Ovary (tissue), 9 donors: ENCODE results near the gene CBX2. TPM values are rescaled to one million over a fixed set of nuclear protein-coding genes. Genes with fewer than 3 reads are reported as not detected.

Experiments
- DNase-seq, 5 donors: peaks; one replicate each; pipeline ENCODE4 v3.0.0-alpha.2; 2019 to 2020
- H3K27ac ChIP-seq, 2 donors: fragments of 200-600 bp; one replicate each; pipeline versions ENCODE4 v1.5.1 to v1.8.0; 2019 to 2022
- H3K27me3 ChIP-seq: fragments of 200-600 bp; one replicate; pipeline ENCODE4 v1.8.0; 2022
- H3K36me3 ChIP-seq: fragments of 200-600 bp; sonication (generic); one replicate; pipeline ENCODE4 v1.5.1; 2019
- H3K4me1 ChIP-seq: one replicate; pipeline ENCODE4 v1.8.1; 2013; ENCODE audit warnings: mild to moderate bottlenecking, moderate library complexity; ENCODE audit not compliant: insufficient read depth
- H3K4me3 ChIP-seq: fragments of 200-600 bp; sonication (generic); one replicate; pipeline ENCODE4 v1.5.1; 2017
- H3K9me3 ChIP-seq, 2 donors: fragments of 200-600 bp in 1 of 2; sonication (generic) in 1 of 2; one replicate each; pipeline versions ENCODE4 v1.5.1 to v1.8.1; 2013 to 2019; ENCODE audit warnings: mild to moderate bottlenecking in 1 of 2, moderate library complexity in 1 of 2
- EP300 ChIP-seq: sonication (generic); formaldehyde crosslinking; IDR thresholded peaks from one replicate; pipeline ENCODE4 v1.6.1; 2017; ENCODE audit warnings: antibody characterized with exemption
- POLR2A ChIP-seq: fragments of 450-650 bp; IDR thresholded peaks from one replicate; pipeline ENCODE4 v1.6.1; 2017; ENCODE audit warnings: antibody characterized with exemption, mild to moderate bottlenecking, moderate library complexity
- WGBS, 3 donors: extraction: QIAGEN DNeasy Blood & Tissue Kit in 1 of 3; methylation state at CpG; one replicate each; pipeline versions ENCODE4 v1.1.5 to v1.1.7; 2013 to 2017; 5-methylcytosine and 5-hydroxymethylcytosine counted together
- intact Hi-C, 4 donors: fragments of 100-400 bp; cut with DNase I; formaldehyde crosslinking; loops; one replicate each; pipeline versions ENCODE4 v1.11.0 to v1.15.1; 2022 to 2023
- polyA plus RNA-seq, 2 donors: library from polyadenylated mRNA; stranded (reverse); fragments of 200-250 nt in 1 of 2; fragments of 350-450 nt in 1 of 2; fragmentation: Illumina TruSeq in 1 of 2; extraction: RNeasy Lipid Tissue Mini Kit (QIAGEN cat#74804) in 1 of 2; gene quantifications; one replicate each; pipeline ENCODE4 v1.2.3, GENCODE V29; 2013 to 2014
- total RNA-seq, 7 donors: library from RNA; depleted of rRNA in 2 of 7; stranded (reverse); fragments of >200 nt in 2 of 7; fragmentation: NEBNext Ultra II Directional in 3 of 7; extraction: Animal tissue kit (Norgen Biotek cat#: 25700) in 3 of 7; gene quantifications; one replicate each; pipeline versions ENCODE4 v1.1.0 to v1.2.4, GENCODE V29; 2016 to 2023
- TF ChIP-seq, protein P1 (sequence below), 3 donors: fragments of 450-650 bp in 2 of 3; fragments of 200-600 bp in 1 of 3; IDR thresholded peaks; one replicate each; pipeline versions ENCODE4 v1.5.1 to v1.8.0; 2016 to 2022; ENCODE audit warnings: antibody characterized with exemption in 3 of 3, mild to moderate bottlenecking in 1 of 3
- donor health status: DM: no; HTN: no; CAD: no; lungs with moderate emphysema.
- donor health status: DM: no; HTN: no; CAD: no.
- donor health status: Bipolar disorder and iron deficiency.
- donor health status: DM: yes; HTN: yes; CAD: no.
- donor health status: DM: no; HTN: no; CAD: no.
- donor health status: DM: yes; HTN: yes; CAD: no.

The CBX2 gene
- total and polyA plus RNA-seq, 9 donors, result 0.92 to 5.7 (median 4.7) TPM

DNA sequence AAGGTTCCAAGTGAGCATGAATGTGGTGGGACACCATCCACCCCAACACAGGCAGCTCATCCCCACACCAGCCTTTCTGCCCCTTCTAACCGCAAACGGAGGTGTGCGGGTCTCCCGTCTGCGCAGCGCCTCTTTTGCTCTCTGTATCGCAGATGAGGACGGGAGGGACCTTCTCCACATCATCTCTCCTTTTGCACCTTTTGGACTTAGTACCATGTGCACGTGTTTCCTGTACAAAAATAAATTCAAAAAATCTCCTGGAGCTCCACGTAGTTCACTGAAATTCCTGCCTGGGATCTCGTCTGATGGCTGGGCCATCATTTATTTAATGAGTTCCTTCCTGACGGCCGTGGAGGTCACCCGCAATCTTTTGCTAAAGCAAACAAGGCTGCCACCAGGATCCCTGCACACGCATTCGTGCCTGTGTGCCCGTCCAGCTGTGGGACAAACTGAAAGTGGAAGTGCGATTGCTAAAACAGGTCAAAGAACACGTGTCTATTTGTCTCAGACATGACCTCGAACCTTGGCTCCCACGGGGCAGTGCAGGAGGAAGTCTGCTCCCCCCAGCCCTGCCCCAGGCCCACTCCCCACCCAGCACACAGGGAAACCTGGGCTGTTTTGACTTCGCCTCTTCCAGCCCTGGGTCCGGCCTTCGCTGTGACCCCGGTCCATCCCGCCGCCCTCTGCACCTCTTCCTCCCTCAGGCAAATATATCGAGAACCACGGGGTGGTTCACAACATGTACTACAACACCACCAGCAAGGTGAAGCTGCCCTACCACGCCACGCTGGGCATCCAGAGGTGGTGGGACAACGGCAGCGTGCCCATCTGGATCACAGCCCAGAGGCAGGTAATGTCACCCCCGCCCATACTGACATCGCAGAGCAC is 44.9 kb upstream of the CBX2 start:
- no peak for DNase-seq
- Histone ChIP-seq H3K9me3 (no peaks in the 10 kb centered on the region), H3K27me3 (no peaks in the 10 kb centered on the region), H3K4me1 (peaks cover 4% of the 10 kb centered on the region), H3K4me3 (no peak overlapping the region), H3K27ac (no peak overlapping the region), H3K36me3 (no peaks in the 10 kb centered on the region)
- TF ChIP-seq POLR2A (no peak), EP300 (no peak)
- TF ChIP-seq, protein P1, sequence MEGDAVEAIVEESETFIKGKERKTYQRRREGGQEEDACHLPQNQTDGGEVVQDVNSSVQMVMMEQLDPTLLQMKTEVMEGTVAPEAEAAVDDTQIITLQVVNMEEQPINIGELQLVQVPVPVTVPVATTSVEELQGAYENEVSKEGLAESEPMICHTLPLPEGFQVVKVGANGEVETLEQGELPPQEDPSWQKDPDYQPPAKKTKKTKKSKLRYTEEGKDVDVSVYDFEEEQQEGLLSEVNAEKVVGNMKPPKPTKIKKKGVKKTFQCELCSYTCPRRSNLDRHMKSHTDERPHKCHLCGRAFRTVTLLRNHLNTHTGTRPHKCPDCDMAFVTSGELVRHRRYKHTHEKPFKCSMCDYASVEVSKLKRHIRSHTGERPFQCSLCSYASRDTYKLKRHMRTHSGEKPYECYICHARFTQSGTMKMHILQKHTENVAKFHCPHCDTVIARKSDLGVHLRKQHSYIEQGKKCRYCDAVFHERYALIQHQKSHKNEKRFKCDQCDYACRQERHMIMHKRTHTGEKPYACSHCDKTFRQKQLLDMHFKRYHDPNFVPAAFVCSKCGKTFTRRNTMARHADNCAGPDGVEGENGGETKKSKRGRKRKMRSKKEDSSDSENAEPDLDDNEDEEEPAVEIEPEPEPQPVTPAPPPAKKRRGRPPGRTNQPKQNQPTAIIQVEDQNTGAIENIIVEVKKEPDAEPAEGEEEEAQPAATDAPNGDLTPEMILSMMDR (IDR thresholded peaks at IDR 0.05), result no peak
- intact Hi-C loops, result no loop called here
- WGBS, 3 donors, result 67 to 74% (median 70%) methylated on average over 35 of the region's 35 CpGs

DNA sequence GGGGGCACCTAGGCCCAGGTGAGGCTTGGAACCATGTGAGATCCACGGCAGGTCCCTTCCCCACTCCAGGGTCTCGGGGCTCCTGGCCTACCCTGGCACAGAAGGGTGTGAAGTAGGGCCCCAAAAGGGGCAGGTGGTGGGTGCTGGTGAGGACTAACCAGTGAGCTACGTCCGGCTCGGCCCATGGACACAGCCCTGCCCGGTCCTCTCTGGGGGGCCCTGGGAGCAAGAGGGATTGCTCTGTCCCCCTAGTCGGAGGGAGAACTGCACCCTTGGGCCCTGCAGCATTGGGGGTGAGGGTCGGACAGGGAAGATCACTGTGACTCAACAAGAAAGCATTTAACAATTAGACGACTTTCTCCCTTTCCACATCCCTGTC is 44.3 kb upstream of the CBX2 start:
- intact Hi-C loops, result no loop called here
- H3K27me3 ChIP-seq, result no peaks in the 10 kb centered on the region
- H3K4me3 ChIP-seq, result no peak overlapping the region
- no peak overlapping the region for H3K27ac ChIP-seq
- H3K36me3 ChIP-seq, result no peaks in the 10 kb centered on the region
- WGBS, 3 donors, result 81 to 84% (median 83%) methylated on average over 9 of the region's 9 CpGs
- no peak for DNase-seq
- H3K4me1 ChIP-seq, result peaks cover 2% of the 10 kb centered on the region
- no peak for TF ChIP-seq POLR2A
- no peak for TF ChIP-seq EP300
- TF ChIP-seq, protein P1 (IDR thresholded peaks at IDR 0.05), result no peak
- no peaks in the 10 kb centered on the region for H3K9me3 ChIP-seq

DNA sequence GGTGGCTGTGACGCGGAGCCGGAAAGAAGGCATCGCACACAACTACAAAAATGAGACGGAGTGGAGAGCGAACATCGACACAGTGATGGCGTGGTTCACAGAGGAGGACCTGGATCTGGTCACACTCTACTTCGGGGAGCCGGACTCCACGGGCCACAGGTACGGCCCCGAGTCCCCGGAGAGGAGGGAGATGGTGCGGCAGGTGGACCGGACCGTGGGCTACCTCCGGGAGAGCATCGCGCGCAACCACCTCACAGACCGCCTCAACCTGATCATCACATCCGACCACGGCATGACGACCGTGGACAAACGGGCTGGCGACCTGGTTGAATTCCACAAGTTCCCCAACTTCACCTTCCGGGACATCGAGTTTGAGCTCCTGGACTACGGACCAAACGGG is 42.9 kb upstream of the CBX2 start:
- H3K4me3 ChIP-seq, result no peak overlapping the region
- H3K27me3 ChIP-seq, result no peaks in the 10 kb centered on the region
- WGBS, 3 donors, result 95 to 96% (median 96%) methylated on average over 32 of the region's 32 CpGs
- no peak overlapping the region for H3K27ac ChIP-seq
- intact Hi-C loops, result no loop called here
- H3K4me1 ChIP-seq, result no peaks in the 10 kb centered on the region
- no peaks in the 10 kb centered on the region for H3K9me3 ChIP-seq
- TF ChIP-seq POLR2A (no peak), EP300 (no peak)
- TF ChIP-seq, protein P1 (IDR thresholded peaks at IDR 0.05), result no peak
- no peak for DNase-seq
- no peaks in the 10 kb centered on the region for H3K36me3 ChIP-seq

DNA sequence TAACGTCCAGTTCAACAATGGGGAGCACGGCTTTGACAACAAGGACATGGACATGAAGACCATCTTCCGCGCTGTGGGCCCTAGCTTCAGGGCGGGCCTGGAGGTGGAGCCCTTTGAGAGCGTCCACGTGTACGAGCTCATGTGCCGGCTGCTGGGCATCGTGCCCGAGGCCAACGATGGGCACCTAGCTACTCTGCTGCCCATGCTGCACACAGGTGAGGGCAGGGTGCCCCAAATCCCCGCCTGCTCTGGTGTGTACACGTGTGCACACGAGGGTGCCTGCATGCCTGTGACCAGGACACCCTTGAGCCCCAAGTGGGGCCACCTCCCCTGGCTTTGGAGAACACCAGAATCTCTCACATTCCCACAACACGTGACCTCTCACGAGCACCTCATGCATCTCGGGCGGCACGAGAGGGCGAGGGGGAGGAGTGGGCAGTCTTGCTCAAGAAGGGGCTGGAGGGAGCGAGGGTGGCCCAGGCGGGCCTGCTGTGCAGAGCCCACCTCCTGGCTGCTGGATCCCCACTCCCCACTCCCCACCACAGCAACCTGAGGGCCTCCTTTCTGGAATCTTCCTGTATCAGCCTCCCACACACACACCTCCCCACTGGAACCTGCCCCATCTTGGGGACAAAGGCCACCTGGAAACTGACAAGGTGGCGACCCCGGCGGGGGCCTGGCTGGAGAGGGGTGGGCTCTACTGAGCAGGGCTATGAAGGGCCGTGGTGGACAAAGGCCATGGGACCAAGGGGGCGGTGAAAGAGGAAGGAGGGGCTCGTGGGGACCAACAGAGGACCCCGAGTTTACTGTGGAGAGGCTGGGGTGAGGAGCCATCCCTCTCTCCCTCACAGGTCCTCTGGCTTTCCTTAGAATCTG is 40.7 kb upstream of the CBX2 start:
- intact Hi-C loops, result no loop called here
- Histone ChIP-seq H3K36me3 (no peaks in the 10 kb centered on the region), H3K4me3 (no peak overlapping the region), H3K4me1 (peaks cover 3% of the 10 kb centered on the region), H3K9me3 (no peaks in the 10 kb centered on the region), H3K27me3 (no peaks in the 10 kb centered on the region), H3K27ac (no peak overlapping the region)
- 84 to 88% (median 84%) methylated on average over 30 of the region's 30 CpGs for WGBS, 3 donors
- no peak for DNase-seq
- TF ChIP-seq POLR2A (no peak), EP300 (no peak)
- TF ChIP-seq, protein P1 (IDR thresholded peaks at IDR 0.05), result no peak
